ENCODE results near the gene LDLRAD3. TPM values are rescaled to one million over a fixed set of nuclear protein-coding genes. Genes with fewer than 3 reads are reported as not detected.
A peak's percentile ranks its signal among the peaks of the same experiment; 100 is the strongest.

LDLRAD3 gene
- total RNA-seq, 1 experiment from 2014 or later, result 19.0 TPM

DNA sequence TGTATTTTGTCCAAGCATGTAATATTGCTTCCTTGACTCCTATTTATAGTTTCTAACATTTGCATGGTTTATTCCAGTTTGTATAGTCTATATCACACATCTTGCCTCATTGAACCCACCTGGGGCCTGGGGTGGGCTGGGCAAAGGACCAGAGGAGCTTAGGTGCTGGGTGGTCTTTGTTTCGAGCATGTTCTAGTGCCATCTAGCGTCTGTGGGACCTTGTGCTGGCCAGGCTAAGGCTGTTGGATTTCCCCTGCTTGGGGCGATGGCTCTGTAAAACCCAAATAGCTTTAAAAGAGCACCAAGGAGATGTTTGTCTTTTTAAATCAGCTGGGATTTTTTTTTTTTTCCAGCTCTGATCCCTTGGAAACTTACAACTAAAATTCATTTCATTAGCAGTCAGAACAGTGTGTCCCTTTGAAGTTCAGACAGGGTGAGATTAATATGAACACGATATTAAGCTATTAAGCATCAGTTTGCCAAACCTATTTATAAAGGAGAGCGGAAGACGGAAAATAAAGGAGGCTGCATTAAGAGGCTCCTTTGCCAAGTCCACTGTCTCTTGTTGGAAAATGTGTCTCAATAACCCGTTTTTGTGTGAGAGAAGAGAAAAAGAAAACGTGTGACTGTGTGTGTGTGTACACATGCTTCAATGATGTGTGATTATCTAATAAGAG is 188.0 kb downstream of the LDLRAD3 start:
- CTCF ChIA-PET, result interaction anchor here (1.4 kb wide), 1 partner anchor 310 kb away, joined by 3 read pairs; no protein-coding TSS in a partner anchor
- DNase-seq (ENCODE audit: low read depth, low spot score), result no peak
- no peak for ATAC-seq
- TF ChIP-seq RAD21 (IDR thresholded peaks at IDR 0.05; ENCODE audit: low read depth) (peak; percentile 11; the same call in 1 of the 2 replicates), SIN3A (IDR thresholded peaks at IDR 0.05; ENCODE audit: low read depth) (no peak)
- Histone ChIP-seq H3K4me2 (ENCODE audit: low read length) (no peak overlapping the region), H3K9ac (ENCODE audit: low read length) (no peak overlapping the region), H3K4me1 (ENCODE audit: control insufficient read depth in 1 of 2, insufficient read depth in 2 of 2, low read length in 2 of 2) (no peaks in the 10 kb centered on the region; a peak in 1 of 4 replicates), H3K4me3 (replicated peaks in 1 of 2; ENCODE audit: low read depth in 1 of 2, low read length in 2 of 2) (no peak overlapping the region), H3K9me2 (ENCODE audit: insufficient read depth) (no peaks in the 10 kb centered on the region), H4K20me1 (ENCODE audit: insufficient read depth) (no peaks in the 10 kb centered on the region), H3K9me3 (ENCODE audit: control insufficient read depth in 1 of 2, insufficient read depth in 1 of 2, low read depth in 1 of 2, low read length in 2 of 2) (no peaks in the 10 kb centered on the region), H2AFZ (ENCODE audit: low read depth, low read length, poor library complexity, severe bottlenecking) (no peak overlapping the region), H3K27me3 (ENCODE audit: insufficient read depth, low read length) (no peaks in the 10 kb centered on the region), H3K79me2 (ENCODE audit: insufficient read depth, low read length) (no peaks in the 10 kb centered on the region), H3K27ac (ENCODE audit: low read depth, low read length) (no peak overlapping the region), H3K36me3 (ENCODE audit: control insufficient read depth in 1 of 2, insufficient read depth in 2 of 2, low read length in 2 of 2) (no peaks in the 10 kb centered on the region)
- POLR2A ChIA-PET, result no interaction called here
- intact Hi-C loops (cut with micrococcal nuclease), result no loop called here
- RAD21 ChIA-PET (ENCODE audit: low non-redundant PET in 1 of 2, low total read pairs in 2 of 2, uncharacterized antibody in 2 of 2, unreplicated experiment in 2 of 2), result no interaction called here
- BruUV-seq (replicated peaks), result no TSS peak

DNA sequence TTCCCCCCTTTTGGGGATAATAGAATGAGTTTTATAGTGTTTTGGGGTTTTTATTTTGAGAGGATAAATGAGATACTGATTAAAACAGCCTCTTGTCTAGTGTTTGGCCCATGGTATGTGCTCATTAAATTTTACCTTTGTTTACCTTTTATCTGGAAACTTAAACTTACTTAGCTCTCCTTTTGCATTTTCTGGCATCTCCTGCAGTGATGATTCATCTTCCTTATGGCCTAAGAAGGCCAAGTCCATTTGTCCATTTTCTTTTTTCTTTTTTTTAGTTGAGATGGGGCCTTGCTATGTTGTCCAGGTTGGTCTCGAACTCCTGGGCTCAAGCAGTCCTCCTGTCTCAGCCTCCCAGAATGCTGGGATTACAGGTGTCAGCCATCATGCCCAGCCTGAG is 189.1 kb downstream of the LDLRAD3 start:
- Histone ChIP-seq H3K4me1 (ENCODE audit: control insufficient read depth in 1 of 2, insufficient read depth in 2 of 2, low read length in 2 of 2) (no peaks in the 10 kb centered on the region; a peak in 1 of 4 replicates), H2AFZ (ENCODE audit: low read depth, low read length, poor library complexity, severe bottlenecking) (no peak overlapping the region), H4K20me1 (ENCODE audit: insufficient read depth) (no peaks in the 10 kb centered on the region), H3K36me3 (ENCODE audit: control insufficient read depth in 1 of 2, insufficient read depth in 2 of 2, low read length in 2 of 2) (no peaks in the 10 kb centered on the region), H3K9me3 (ENCODE audit: control insufficient read depth in 1 of 2, insufficient read depth in 1 of 2, low read depth in 1 of 2, low read length in 2 of 2) (no peaks in the 10 kb centered on the region), H3K27me3 (ENCODE audit: insufficient read depth, low read length) (no peaks in the 10 kb centered on the region), H3K79me2 (ENCODE audit: insufficient read depth, low read length) (no peaks in the 10 kb centered on the region), H3K4me3 (replicated peaks in 1 of 2; ENCODE audit: low read depth in 1 of 2, low read length in 2 of 2) (no peak overlapping the region), H3K9me2 (ENCODE audit: insufficient read depth) (no peaks in the 10 kb centered on the region), H3K27ac (ENCODE audit: low read depth, low read length) (no peak overlapping the region), H3K9ac (ENCODE audit: low read length) (no peak overlapping the region), H3K4me2 (ENCODE audit: low read length) (no peak overlapping the region)
- no TSS peak for BruUV-seq (replicated peaks)
- intact Hi-C loops (cut with micrococcal nuclease), result no loop called here
- DNase-seq (ENCODE audit: low read depth, low spot score) (no peak), ATAC-seq (no peak)
- ChIA-PET RAD21 (ENCODE audit: low non-redundant PET in 1 of 2, low total read pairs in 2 of 2, uncharacterized antibody in 2 of 2, unreplicated experiment in 2 of 2) (no interaction called here), CTCF (no interaction called here), POLR2A (no interaction called here)
- TF ChIP-seq EZH2phosphoT487 (IDR thresholded peaks at IDR 0.05; ENCODE audit: borderline replicate concordance) (no peak), ZBTB33 (IDR thresholded peaks at IDR 0.05; ENCODE audit: extremely low read depth, insufficient replicate concordance, low read length) (no peak), JUND (IDR thresholded peaks at IDR 0.05) (no peak), YY1 (IDR thresholded peaks at IDR 0.05; ENCODE audit: extremely low read depth, insufficient replicate concordance, low read depth, low read length) (no peak), POLR2AphosphoS5 (IDR thresholded peaks at IDR 0.05; ENCODE audit: low read depth, low read length) (no peak), CEBPB (IDR thresholded peaks at IDR 0.05; ENCODE audit: low read depth) (no peak), EZH2 (IDR thresholded peaks at IDR 0.05) (no peak), SP1 (IDR thresholded peaks at IDR 0.05; ENCODE audit: low read depth) (no peak), RAD21 (IDR thresholded peaks at IDR 0.05; ENCODE audit: low read depth) (no peak), FOSL1 (IDR thresholded peaks at IDR 0.05; ENCODE audit: low read depth) (no peak), EGR1 (IDR thresholded peaks at IDR 0.05; ENCODE audit: low read depth) (no peak), POLR2A (IDR thresholded peaks at IDR 0.05; ENCODE audit: borderline replicate concordance, extremely low read depth, insufficient read depth, insufficient read length) (no peak), CBX3 (IDR thresholded peaks at IDR 0.05; ENCODE audit: low read depth) (no peak)
- TF ChIP-seq, protein P1, sequence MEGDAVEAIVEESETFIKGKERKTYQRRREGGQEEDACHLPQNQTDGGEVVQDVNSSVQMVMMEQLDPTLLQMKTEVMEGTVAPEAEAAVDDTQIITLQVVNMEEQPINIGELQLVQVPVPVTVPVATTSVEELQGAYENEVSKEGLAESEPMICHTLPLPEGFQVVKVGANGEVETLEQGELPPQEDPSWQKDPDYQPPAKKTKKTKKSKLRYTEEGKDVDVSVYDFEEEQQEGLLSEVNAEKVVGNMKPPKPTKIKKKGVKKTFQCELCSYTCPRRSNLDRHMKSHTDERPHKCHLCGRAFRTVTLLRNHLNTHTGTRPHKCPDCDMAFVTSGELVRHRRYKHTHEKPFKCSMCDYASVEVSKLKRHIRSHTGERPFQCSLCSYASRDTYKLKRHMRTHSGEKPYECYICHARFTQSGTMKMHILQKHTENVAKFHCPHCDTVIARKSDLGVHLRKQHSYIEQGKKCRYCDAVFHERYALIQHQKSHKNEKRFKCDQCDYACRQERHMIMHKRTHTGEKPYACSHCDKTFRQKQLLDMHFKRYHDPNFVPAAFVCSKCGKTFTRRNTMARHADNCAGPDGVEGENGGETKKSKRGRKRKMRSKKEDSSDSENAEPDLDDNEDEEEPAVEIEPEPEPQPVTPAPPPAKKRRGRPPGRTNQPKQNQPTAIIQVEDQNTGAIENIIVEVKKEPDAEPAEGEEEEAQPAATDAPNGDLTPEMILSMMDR (IDR thresholded peaks at IDR 0.05 in 2 of 3, conservative IDR thresholded peaks at IDR 0.05 in 1 of 3; ENCODE audit: borderline replicate concordance in 1 of 3, insufficient read depth in 1 of 3, low read depth in 2 of 3, low read length in 2 of 3), result no peak
- TF ChIP-seq, protein P2, sequence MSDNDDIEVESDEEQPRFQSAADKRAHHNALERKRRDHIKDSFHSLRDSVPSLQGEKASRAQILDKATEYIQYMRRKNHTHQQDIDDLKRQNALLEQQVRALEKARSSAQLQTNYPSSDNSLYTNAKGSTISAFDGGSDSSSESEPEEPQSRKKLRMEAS (IDR thresholded peaks at IDR 0.05), result no peak
